Measurements from ENCODE around the gene PPP1R12C.

Gene PPP1R12C

DNA sequence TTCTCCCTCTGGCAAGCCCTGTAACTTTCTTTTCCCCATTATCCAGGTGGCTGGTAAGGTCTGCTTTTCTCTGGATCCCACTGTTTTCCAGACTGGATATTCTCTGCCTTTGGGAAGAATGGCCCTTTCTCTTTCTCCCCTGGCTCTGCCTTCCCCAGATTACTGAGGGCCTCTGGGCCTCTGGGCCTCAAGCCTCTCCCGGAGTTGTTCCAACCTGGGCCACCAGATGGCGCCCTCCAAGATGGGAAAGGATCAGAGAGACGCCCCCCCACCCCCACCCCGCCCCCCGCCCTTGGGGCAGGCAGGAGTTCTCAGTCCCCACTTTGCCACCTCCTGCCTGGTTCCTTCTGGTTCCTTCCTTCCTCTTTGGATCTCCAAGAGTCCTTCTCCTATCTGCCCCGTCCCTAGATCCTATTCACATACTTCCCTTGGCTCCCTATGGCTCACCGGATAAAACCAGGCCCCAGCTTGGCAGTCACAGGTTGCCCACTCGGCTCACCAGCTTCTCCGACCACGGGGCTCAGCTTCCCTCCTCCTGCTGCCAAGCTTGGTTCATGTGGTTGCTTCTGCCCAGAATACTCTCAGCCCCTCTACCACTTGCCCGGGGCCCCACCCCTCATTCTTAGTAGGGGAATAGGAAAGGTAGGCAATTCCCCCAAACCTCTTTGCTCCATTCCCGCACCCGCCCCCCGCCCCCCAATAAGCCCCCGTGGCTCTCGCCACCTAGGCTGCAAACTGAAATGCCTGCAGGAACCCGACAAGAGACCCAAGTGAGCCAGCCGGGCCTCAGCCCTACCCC is 28.7 kb downstream of the PPP1R12C start:
- WGBS, 2 donors (ENCODE audit: extremely low coverage in 2 of 2, insufficient read length in 2 of 2, insufficient replicate concordance in 1 of 2): no CpG with 5 or more reads among the region's 18 CpGs
- Histone ChIP-seq H3K4me3 (ENCODE audit: low read length in 2 of 2) (peak overlapping the region in 1 of 2 donors; percentile 60), H3K27ac (replicated peaks; ENCODE audit: low read length) (peak overlapping the region; percentile 14)

DNA sequence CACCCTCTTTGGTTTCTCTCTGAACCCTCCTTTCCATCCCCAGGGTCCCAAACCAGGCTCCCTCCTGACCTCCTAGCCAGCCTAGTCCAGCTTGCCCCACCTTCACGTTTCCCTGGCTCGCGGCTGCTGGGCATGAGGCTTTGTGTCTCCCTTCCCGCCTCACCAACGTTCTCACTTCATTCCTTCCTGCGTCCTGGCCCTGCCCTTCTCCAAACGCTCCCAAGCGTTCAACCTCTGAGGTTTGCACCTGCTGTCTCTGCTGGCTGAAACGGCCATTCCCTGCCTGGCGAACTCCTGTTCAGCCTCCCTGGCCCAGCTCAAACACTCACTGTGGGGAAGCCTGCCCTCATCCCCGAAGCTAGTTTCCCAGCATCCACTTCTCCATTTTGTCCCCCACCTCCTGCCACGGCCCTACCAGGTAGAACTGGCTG is 29.4 kb downstream of the PPP1R12C start:
- peak overlapping the region; percentile 72 for H2BK120ac ChIP-seq (ENCODE audit: low read depth, low read length)
- H3K27me3 ChIP-seq (ENCODE audit: control insufficient read depth in 3 of 3, insufficient read depth in 3 of 3, low read depth in 1 of 3, low read length in 3 of 3): peaks cover 0 to 25% (median 12%) of the 10 kb centered on the region in 3 experiments
- H2BK15ac ChIP-seq (ENCODE audit: low read length): peak overlapping the region; percentile 97
- H3K4ac ChIP-seq (ENCODE audit: low read length): peak overlapping the region; percentile 5
- peak overlapping the region; percentile 80 for H2BK5ac ChIP-seq (ENCODE audit: low read length)
- peak overlapping the region; percentile 97 for H3K4me2 ChIP-seq (ENCODE audit: insufficient read depth, low read length, poor library complexity, severe bottlenecking)
- peak overlapping the region; percentile 60 to 93 for H3K4me3 ChIP-seq (ENCODE audit: low read length in 2 of 2)
- H2BK12ac ChIP-seq (ENCODE audit: low read length): no peak overlapping the region
- H3K9ac ChIP-seq (ENCODE audit: low read depth, low read length, poor library complexity): peak overlapping the region; percentile 66
- peak overlapping the region; percentile 14 for H3K27ac ChIP-seq (replicated peaks; ENCODE audit: low read length)
- peak overlapping the region; percentile 61 for H3K18ac ChIP-seq (ENCODE audit: low read length)
- WGBS, 2 donors (ENCODE audit: extremely low coverage in 2 of 2, insufficient read length in 2 of 2, insufficient replicate concordance in 1 of 2): no CpG with 5 or more reads among the region's 12 CpGs
- H3K23ac ChIP-seq (ENCODE audit: low read depth, low read length, poor library complexity): no peak overlapping the region
- no peaks in the 10 kb centered on the region for H3K9me3 ChIP-seq (replicated peaks in 1 of 2; ENCODE audit: control insufficient read depth in 2 of 2, insufficient read depth in 1 of 2, low read depth in 1 of 2, low read length in 2 of 2)
- no peak overlapping the region for H3K14ac ChIP-seq (ENCODE audit: low read length)
- no peak for DNase-seq (ENCODE audit: low spot score)
- no peak overlapping the region for H4K91ac ChIP-seq (ENCODE audit: low read depth, low read length, poor library complexity)
- H3K36me3 ChIP-seq (replicated peaks in 1 of 2; ENCODE audit: control insufficient read depth in 2 of 2, insufficient read depth in 2 of 2, low read length in 2 of 2): peaks cover 15 to 24% of the 10 kb centered on the region in 2 donors
- peaks cover 3% of the 10 kb centered on the region for H3K79me1 ChIP-seq (ENCODE audit: low read depth, low read length)
- H2AK5ac ChIP-seq (ENCODE audit: low read depth, low read length): peak overlapping the region; percentile 40
- H3K4me1 ChIP-seq (ENCODE audit: control insufficient read depth in 2 of 2, insufficient read depth in 1 of 2, low read depth in 1 of 2, low read length in 2 of 2): peaks cover 19 to 37% of the 10 kb centered on the region in 2 donors
- H2AFZ ChIP-seq (ENCODE audit: low read length): no peak overlapping the region
- no peak overlapping the region for H4K8ac ChIP-seq (ENCODE audit: low read depth, low read length)

More for the DNA sequence above, 28.7 kb downstream of the PPP1R12C start:
- Histone ChIP-seq H3K4me2 (ENCODE audit: insufficient read depth, low read length, poor library complexity, severe bottlenecking) (peak overlapping the region; percentile 97), H4K8ac (ENCODE audit: low read depth, low read length) (no peak overlapping the region), H3K36me3 (replicated peaks in 1 of 2; ENCODE audit: control insufficient read depth in 2 of 2, insufficient read depth in 2 of 2, low read length in 2 of 2) (peaks cover 15 to 24% of the 10 kb centered on the region in 2 donors), H3K79me1 (ENCODE audit: low read depth, low read length) (peaks cover 3% of the 10 kb centered on the region), H3K9ac (ENCODE audit: low read depth, low read length, poor library complexity) (peak overlapping the region; percentile 66), H2BK120ac (ENCODE audit: low read depth, low read length) (no peak overlapping the region), H2AK5ac (ENCODE audit: low read depth, low read length) (no peak overlapping the region), H3K4me1 (ENCODE audit: control insufficient read depth in 2 of 2, insufficient read depth in 1 of 2, low read depth in 1 of 2, low read length in 2 of 2) (peaks cover 19 to 37% of the 10 kb centered on the region in 2 donors), H2BK12ac (ENCODE audit: low read length) (no peak overlapping the region), H4K91ac (ENCODE audit: low read depth, low read length, poor library complexity) (no peak overlapping the region), H3K18ac (ENCODE audit: low read length) (no peak overlapping the region), H3K23ac (ENCODE audit: low read depth, low read length, poor library complexity) (no peak overlapping the region), H3K27me3 (ENCODE audit: control insufficient read depth in 3 of 3, insufficient read depth in 3 of 3, low read depth in 1 of 3, low read length in 3 of 3) (peaks cover 0 to 22% (median 12%) of the 10 kb centered on the region in 3 experiments), H2AFZ (ENCODE audit: low read length) (no peak overlapping the region), H2BK5ac (ENCODE audit: low read length) (peak overlapping the region; percentile 80), H3K14ac (ENCODE audit: low read length) (no peak overlapping the region), H2BK15ac (ENCODE audit: low read length) (no peak overlapping the region), H3K9me3 (replicated peaks in 1 of 2; ENCODE audit: control insufficient read depth in 2 of 2, insufficient read depth in 1 of 2, low read depth in 1 of 2, low read length in 2 of 2) (no peaks in the 10 kb centered on the region), H3K4ac (ENCODE audit: low read length) (no peak overlapping the region)
- peak; percentile 92 for DNase-seq (ENCODE audit: low spot score)

DNA sequence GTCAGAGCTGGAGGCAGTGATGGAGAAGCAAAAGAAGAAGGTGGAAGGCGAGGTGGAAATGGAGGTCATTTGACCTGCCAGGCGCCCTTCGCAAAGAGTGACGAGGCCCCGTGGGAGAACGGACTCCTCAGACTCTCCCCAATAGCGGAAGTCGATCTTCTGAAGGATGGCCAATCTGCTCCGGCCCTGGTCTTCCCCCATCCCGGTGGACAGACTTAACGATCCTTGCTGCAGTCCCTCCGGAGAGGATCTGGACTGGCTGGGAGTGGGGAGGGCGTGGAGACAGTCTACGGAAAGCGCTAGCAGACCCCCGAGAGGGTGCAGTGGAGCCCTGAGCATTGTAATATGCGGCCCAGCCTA is 29.9 kb downstream of the PPP1R12C start:
- H3K27me3 ChIP-seq (ENCODE audit: control insufficient read depth in 3 of 3, insufficient read depth in 3 of 3, low read depth in 1 of 3, low read length in 3 of 3): peaks cover 1 to 29% (median 13%) of the 10 kb centered on the region in 3 experiments
- WGBS, 2 donors (ENCODE audit: extremely low coverage in 2 of 2, insufficient read length in 2 of 2, insufficient replicate concordance in 1 of 2): no CpG with 5 or more reads among the region's 17 CpGs
- H3K36me3 ChIP-seq (replicated peaks in 1 of 2; ENCODE audit: control insufficient read depth in 2 of 2, insufficient read depth in 2 of 2, low read length in 2 of 2): peaks cover 15 to 24% of the 10 kb centered on the region in 2 donors
- peak overlapping the region; percentile 85 for H3K27ac ChIP-seq (replicated peaks; ENCODE audit: low read length)
- peaks cover 19 to 32% of the 10 kb centered on the region in 2 donors for H3K4me1 ChIP-seq (ENCODE audit: control insufficient read depth in 2 of 2, insufficient read depth in 1 of 2, low read depth in 1 of 2, low read length in 2 of 2)
- H3K4me3 ChIP-seq (ENCODE audit: low read length in 2 of 2): peak overlapping the region; percentile 60 to 93
- peak overlapping the region; percentile 99 for H3K18ac ChIP-seq (ENCODE audit: low read length)
- H2BK120ac ChIP-seq (ENCODE audit: low read depth, low read length): no peak overlapping the region
- H2BK12ac ChIP-seq (ENCODE audit: low read length): no peak overlapping the region
- H3K23ac ChIP-seq (ENCODE audit: low read depth, low read length, poor library complexity): peak overlapping the region; percentile 96
- H3K14ac ChIP-seq (ENCODE audit: low read length): peak overlapping the region; percentile 50
- peak overlapping the region; percentile 97 for H2BK15ac ChIP-seq (ENCODE audit: low read length)
- no peak for DNase-seq (ENCODE audit: low spot score)
- H4K91ac ChIP-seq (ENCODE audit: low read depth, low read length, poor library complexity): no peak overlapping the region
- peaks cover 3% of the 10 kb centered on the region for H3K79me1 ChIP-seq (ENCODE audit: low read depth, low read length)
- peak overlapping the region; percentile 40 for H2AK5ac ChIP-seq (ENCODE audit: low read depth, low read length)
- peak overlapping the region; percentile 97 for H3K4me2 ChIP-seq (ENCODE audit: insufficient read depth, low read length, poor library complexity, severe bottlenecking)
- no peak overlapping the region for H3K4ac ChIP-seq (ENCODE audit: low read length)
- H2AFZ ChIP-seq (ENCODE audit: low read length): peak overlapping the region; percentile 86
- peak overlapping the region; percentile 80 for H2BK5ac ChIP-seq (ENCODE audit: low read length)
- H4K8ac ChIP-seq (ENCODE audit: low read depth, low read length): no peak overlapping the region
- H3K9ac ChIP-seq (ENCODE audit: low read depth, low read length, poor library complexity): peak overlapping the region; percentile 91
- peaks cover 0 to under 1% of the 10 kb centered on the region in 2 donors for H3K9me3 ChIP-seq (replicated peaks in 1 of 2; ENCODE audit: control insufficient read depth in 2 of 2, insufficient read depth in 1 of 2, low read depth in 1 of 2, low read length in 2 of 2)
